HFFc6 (cell line): ENCODE results near the gene DMBT1. TPM values are rescaled to one million over a fixed set of nuclear protein-coding genes. Genes with fewer than 3 reads are reported as not detected.

Source experiments
- DNase-seq: peaks from one replicate; pipeline ENCODE4 v3.0.0-alpha.2; 2018
- H3K27ac Mint-ChIP-seq: 2 replicates; pipeline ENCODE4 v1.8.0; 2020; ENCODE audit warnings: mild to moderate bottlenecking, mixed read lengths
- H3K27me3 Mint-ChIP-seq: 2 replicates; pipeline ENCODE4 v1.8.0; 2021; ENCODE audit warnings: mild to moderate bottlenecking, moderate library complexity, mixed read lengths; ENCODE audit not compliant: insufficient read depth
- H3K36me3 Mint-ChIP-seq: 2 replicates; pipeline ENCODE4 v1.8.0; 2021; ENCODE audit warnings: low read depth, mixed read lengths
- H3K4me1 Mint-ChIP-seq: 2 replicates; pipeline ENCODE4 v1.8.0; 2020; ENCODE audit warnings: low read depth, mixed read lengths
- H3K4me3 Mint-ChIP-seq: 2 replicates; pipeline ENCODE4 v1.8.0; 2020; ENCODE audit warnings: mild to moderate bottlenecking, moderate library complexity, mixed read lengths
- H3K9me3 Mint-ChIP-seq: 2 replicates; pipeline ENCODE4 v1.8.0; 2020; ENCODE audit warnings: mild to moderate bottlenecking, mixed read lengths
- CTCF ChIP-seq: fragments of 200-600 bp; sonication (generic); IDR thresholded peaks from 2 replicates; pipeline ENCODE4 v1.5.0; 2021; ENCODE audit warnings: antibody characterized with exemption, mild to moderate bottlenecking
- total RNA-seq, 6 experiments: library from RNA; stranded (reverse); fragmentation: NEBNext Ultra II Directional; extraction: Animal tissue kit (Norgen Biotek cat#: 25700); gene quantifications; 2 replicates in 1 of 6; 3 replicates in 5 of 6; pipeline ENCODE4 v1.2.3, GENCODE V29; 2021

DMBT1 gene
- total RNA-seq, 6 experiments from 2014 or later: 0.05 to 0.17 (median 0.07) TPM; not detected in 1

- DNase-seq: no peak
- Mint-ChIP-seq H3K4me1 (peaks cover 8% of the 10 kb centered on the region; the same call in 1 of the 2 replicates), H3K27ac (no peak overlapping the region), H3K9me3 (no peaks in the 10 kb centered on the region), H3K27me3 (peaks cover 15% of the 10 kb centered on the region), H3K4me3 (no peak overlapping the region), H3K36me3 (no peaks in the 10 kb centered on the region)
- TF ChIP-seq CTCF: peak; percentile 88
Measured at GRCh38 chr10:122567056-122567660, 6.6 kb downstream of the DMBT1 start.

- Mint-ChIP-seq H3K27ac (no peak overlapping the region), H3K4me1 (peaks cover 8% of the 10 kb centered on the region; the same call in 1 of the 2 replicates), H3K36me3 (no peaks in the 10 kb centered on the region), H3K4me3 (no peak overlapping the region), H3K27me3 (peaks cover 12% of the 10 kb centered on the region), H3K9me3 (no peaks in the 10 kb centered on the region)
- no peak for DNase-seq
- no peak for TF ChIP-seq CTCF
Measured at GRCh38 chr10:122568551-122568950, 8.0 kb downstream of the DMBT1 start.

GRCh38 chr10:122570920-122571319, 10.4 kb downstream of the DMBT1 start:
- Mint-ChIP-seq H3K27ac (no peak overlapping the region), H3K4me1 (peaks cover 2% of the 10 kb centered on the region; the same call in 1 of the 2 replicates), H3K4me3 (no peak overlapping the region), H3K9me3 (peaks cover 11% of the 10 kb centered on the region), H3K36me3 (no peaks in the 10 kb centered on the region), H3K27me3 (peaks cover 13% of the 10 kb centered on the region)
- no peak for TF ChIP-seq CTCF
- DNase-seq: no peak

- Mint-ChIP-seq H3K36me3 (no peaks in the 10 kb centered on the region), H3K4me1 (no peaks in the 10 kb centered on the region), H3K27me3 (peaks cover 12% of the 10 kb centered on the region), H3K27ac (no peak overlapping the region), H3K4me3 (no peak overlapping the region), H3K9me3 (peaks cover 11% of the 10 kb centered on the region)
- DNase-seq: no peak
- TF ChIP-seq CTCF: no peak
Measured at GRCh38 chr10:122571892-122572291, 11.3 kb downstream of the DMBT1 start.

- Mint-ChIP-seq H3K27me3 (peaks cover 13% of the 10 kb centered on the region), H3K36me3 (no peaks in the 10 kb centered on the region), H3K27ac (no peak overlapping the region), H3K9me3 (peaks cover 11% of the 10 kb centered on the region), H3K4me1 (no peaks in the 10 kb centered on the region), H3K4me3 (no peak overlapping the region)
- no peak for TF ChIP-seq CTCF
- DNase-seq: no peak
Measured at GRCh38 chr10:122575776-122576175, 15.2 kb downstream of the DMBT1 start.
